Neural cell (in vitro differentiated cells): ENCODE measurements around the gene SIT1.
"Not testable (repeated sequence)": the region's sequence is repeated elsewhere in the genome, so short reads cannot be mapped to it uniquely, and the experiment has no call there.

Experiments used
- CTCF ChIP-seq: fragments of 450-650 bp; IDR thresholded peaks from 2 replicates; pipeline ENCODE4 v1.5.1; 2014; ENCODE audit warnings: antibody characterized with exemption, mild to moderate bottlenecking, moderate library complexity; ENCODE audit not compliant: poor library complexity, severe bottlenecking
- EP300 ChIP-seq: fragments of 450-650 bp; conservative IDR thresholded peaks from 2 replicates; pipeline ENCODE4 v1.6.1; 2014; ENCODE audit warnings: antibody characterized with exemption, mild to moderate bottlenecking, moderate library complexity; ENCODE audit not compliant: poor library complexity, severe bottlenecking
- EZH2 ChIP-seq: fragments of 200-600, 300-800 bp; shearing (Covaris generic), sonication (generic); IDR thresholded peaks from 2 replicates; pipeline ENCODE4 v1.6.1; 2014; ENCODE audit warnings: antibody characterized with exemption, low read length, borderline replicate concordance, mild to moderate bottlenecking; ENCODE audit not compliant: insufficient read depth, poor library complexity, severe bottlenecking
- MXI1 ChIP-seq: fragments of 450-650 bp; conservative IDR thresholded peaks from 2 replicates; pipeline ENCODE4 v1.6.1; 2014; ENCODE audit warnings: antibody characterized with exemption, mild to moderate bottlenecking; ENCODE audit not compliant: poor library complexity, severe bottlenecking
- POLR2AphosphoS5 ChIP-seq: IDR thresholded peaks from 2 replicates; pipeline ENCODE4 v1.6.1; 2012
- RAD21 ChIP-seq: fragments of 450-650 bp; conservative IDR thresholded peaks from 2 replicates; pipeline ENCODE4 v1.6.1; 2014; ENCODE audit warnings: antibody characterized with exemption, mild to moderate bottlenecking, moderate library complexity
- REST ChIP-seq: IDR thresholded peaks from 2 replicates; pipeline ENCODE4 v1.6.1; 2012; ENCODE audit warnings: borderline replicate concordance
- SMC3 ChIP-seq: fragments of 450-650 bp; conservative IDR thresholded peaks from 2 replicates; pipeline ENCODE4 v1.6.1; 2014; ENCODE audit warnings: antibody characterized with exemption, mild to moderate bottlenecking, moderate library complexity; ENCODE audit not compliant: poor library complexity
- TAF1 ChIP-seq: IDR thresholded peaks from 2 replicates; pipeline ENCODE4 v1.6.1; 2012; ENCODE audit warnings: low read depth

- TF ChIP-seq CTCF, POLR2AphosphoS5, REST, RAD21, EP300, TAF1, EZH2, SMC3, MXI1: not testable (repeated sequence)
Measured at GRCh38 chr9:35612066-35612465, 38.7 kb downstream of the SIT1 start.
